A673 (cell line): Measurements from ENCODE around the gene S100A16.

Source experiments
- EZH2 ChIP-seq: fragments of 200-600 bp; sonication (generic); IDR thresholded peaks from 2 replicates; pipeline ENCODE4 v1.6.1; 2017; ENCODE audit warnings: borderline replicate concordance, low read depth, mild to moderate bottlenecking, mixed read lengths, antibody characterized with exemption, low read length; ENCODE audit not compliant: poor library complexity, severe bottlenecking
- TF ChIP-seq, protein P1 (sequence below): fragments of 300-800, 200-600 bp; sonication (generic); conservative IDR thresholded peaks from 2 replicates; pipeline ENCODE4 v1.5.1; 2017; ENCODE audit warnings: low read depth, mild to moderate bottlenecking, antibody characterized with exemption, low read length, moderate library complexity, mixed read lengths

DNA sequence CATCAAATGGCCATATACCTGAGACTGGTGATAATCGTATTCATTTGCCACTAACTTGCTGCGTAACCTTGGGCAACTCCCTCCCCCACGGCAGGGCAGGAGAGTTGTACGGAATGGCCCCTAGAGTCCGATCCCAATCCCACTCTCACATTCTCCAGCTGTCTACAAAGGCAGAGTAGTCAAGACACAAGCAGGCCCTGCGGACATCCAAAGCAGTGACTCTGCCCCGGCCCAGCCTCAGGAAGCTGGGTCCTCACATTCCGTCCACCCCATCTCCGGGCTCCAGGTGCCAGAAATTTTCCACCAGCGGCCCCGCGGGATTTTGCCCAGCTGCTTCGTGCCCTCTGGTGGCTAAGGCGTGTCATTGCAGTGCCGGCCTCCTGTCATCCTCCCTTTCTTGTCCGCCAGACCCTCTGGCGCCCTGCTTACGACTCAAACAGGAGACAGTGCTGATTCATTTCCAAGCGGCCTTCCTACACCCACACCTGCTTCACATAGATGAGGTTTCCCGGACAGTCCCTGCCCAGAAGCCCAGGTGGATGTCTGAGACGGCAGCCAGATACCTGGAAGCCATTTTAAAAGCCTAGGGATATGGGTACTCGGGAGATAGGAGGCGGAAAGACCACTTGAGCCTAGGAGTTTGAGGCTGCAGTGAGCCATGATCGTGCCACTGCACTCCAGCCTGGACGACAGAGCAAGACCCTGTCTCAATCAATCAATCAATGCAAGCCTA, 44.4 kb downstream of the S100A16 start:
- no peak for TF ChIP-seq EZH2
- TF ChIP-seq, protein P1, sequence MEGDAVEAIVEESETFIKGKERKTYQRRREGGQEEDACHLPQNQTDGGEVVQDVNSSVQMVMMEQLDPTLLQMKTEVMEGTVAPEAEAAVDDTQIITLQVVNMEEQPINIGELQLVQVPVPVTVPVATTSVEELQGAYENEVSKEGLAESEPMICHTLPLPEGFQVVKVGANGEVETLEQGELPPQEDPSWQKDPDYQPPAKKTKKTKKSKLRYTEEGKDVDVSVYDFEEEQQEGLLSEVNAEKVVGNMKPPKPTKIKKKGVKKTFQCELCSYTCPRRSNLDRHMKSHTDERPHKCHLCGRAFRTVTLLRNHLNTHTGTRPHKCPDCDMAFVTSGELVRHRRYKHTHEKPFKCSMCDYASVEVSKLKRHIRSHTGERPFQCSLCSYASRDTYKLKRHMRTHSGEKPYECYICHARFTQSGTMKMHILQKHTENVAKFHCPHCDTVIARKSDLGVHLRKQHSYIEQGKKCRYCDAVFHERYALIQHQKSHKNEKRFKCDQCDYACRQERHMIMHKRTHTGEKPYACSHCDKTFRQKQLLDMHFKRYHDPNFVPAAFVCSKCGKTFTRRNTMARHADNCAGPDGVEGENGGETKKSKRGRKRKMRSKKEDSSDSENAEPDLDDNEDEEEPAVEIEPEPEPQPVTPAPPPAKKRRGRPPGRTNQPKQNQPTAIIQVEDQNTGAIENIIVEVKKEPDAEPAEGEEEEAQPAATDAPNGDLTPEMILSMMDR = peak; percentile 98
